Activated naive CD4-positive, alpha-beta T cell treated with anti-CD3 and anti-CD28 coated beads for 36 hours (primary cell): ENCODE results near the gene MAP3K3. TPM values are rescaled to one million over a fixed set of nuclear protein-coding genes. Genes with fewer than 3 reads are reported as not detected.

Source experiments
- CTCF ChIA-PET: fragments of 350-600 bp; sonication (Branson Sonifier 250); formaldehyde crosslinking; loops from one replicate; lab custom pipeline; 2021; ENCODE audit warnings: antibody characterized with exemption; lab: Charles Lee
- DNase-seq: peaks from one replicate; pipeline ENCODE4 v3.0.0-alpha.2; 2020
- H3K27ac Mint-ChIP-seq: one replicate; pipeline ENCODE4 v1.8.0; 2021; ENCODE audit warnings: mild to moderate bottlenecking, mixed read lengths
- H3K27me3 Mint-ChIP-seq: one replicate; pipeline ENCODE4 v1.8.0; 2021; ENCODE audit warnings: low read depth, mixed read lengths
- H3K36me3 Mint-ChIP-seq: one replicate; pipeline ENCODE4 v1.8.0; 2021; ENCODE audit warnings: low read depth, mixed read lengths
- H3K4me1 Mint-ChIP-seq: one replicate; pipeline ENCODE4 v1.8.0; 2021; ENCODE audit warnings: low read depth, mixed read lengths
- H3K4me3 Mint-ChIP-seq: one replicate; pipeline ENCODE4 v1.8.0; 2021; ENCODE audit warnings: mild to moderate bottlenecking, moderate library complexity, mixed read lengths
- H3K9me3 Mint-ChIP-seq: one replicate; pipeline ENCODE4 v1.8.0; 2021; ENCODE audit warnings: mixed read lengths
- intact Hi-C: fragments of 100-400 bp; cut with micrococcal nuclease; formaldehyde crosslinking; loops from one replicate; pipeline ENCODE4 v1.15.1; 2023
- total RNA-seq, 2 experiments: library from RNA; stranded (reverse); gene quantifications; one replicate each; pipeline ENCODE4 v1.2.3, GENCODE V29; 2021

The MAP3K3 gene
- total RNA-seq, 2 experiments from 2014 or later = 28.8 to 29.6 TPM

GRCh38 chr17:63598281-63598680, 23.9 kb upstream of the MAP3K3 start:
- no peaks in the 10 kb centered on the region for H3K9me3 Mint-ChIP-seq

GRCh38 chr17:63600569-63601438, 21.4 kb upstream of the MAP3K3 start, which contains the start of gene TACO1:
Gene TACO1, plus strand, starts transcription at chr17:63600895. Its CDS starts 189 bp downstream, at chr17:63601084.
- DNase-seq = peak; percentile 88
- H3K4me3 Mint-ChIP-seq = peak within 1 kb of the TSS; percentile 97
- H3K9me3 Mint-ChIP-seq = no peaks in the 10 kb centered on the region
- H3K27ac Mint-ChIP-seq = peak within 1 kb of the TSS; percentile 84
- intact Hi-C loops = loop anchor here (1.0 kb wide), 2 partner anchors 21 to 51 kb away; partner anchors contain the start of genes DCAF7 and MAP3K3
- H3K36me3 Mint-ChIP-seq = peaks cover 7% of the 10 kb centered on the region
- H3K4me1 Mint-ChIP-seq = peaks cover 29% of the 10 kb centered on the region
- CTCF ChIA-PET = interaction anchor here (1.3 to 3.1 kb wide), 3 partner anchors 11 to 194 kb away, joined by 3 to 22 read pairs (median 8); no protein-coding TSS in a partner anchor
- H3K27me3 Mint-ChIP-seq = no peaks in the 10 kb centered on the region

More at GRCh38 chr17:63598281-63598680, 23.9 kb upstream of the MAP3K3 start:
- H3K4me1 Mint-ChIP-seq = peaks cover 27% of the 10 kb centered on the region
- DNase-seq = no peak
- H3K27ac Mint-ChIP-seq = no peak overlapping the region
- peaks cover 1% of the 10 kb centered on the region for H3K36me3 Mint-ChIP-seq
- intact Hi-C loops = no loop called here
- CTCF ChIA-PET = no interaction called here
- H3K27me3 Mint-ChIP-seq = no peaks in the 10 kb centered on the region
- H3K4me3 Mint-ChIP-seq = no peak overlapping the region

GRCh38 chr17:63601439-63602371, 20.5 kb upstream of the MAP3K3 start:
- DNase-seq = no peak
- intact Hi-C loops = no loop called here
- Mint-ChIP-seq H3K36me3 (peaks cover 9% of the 10 kb centered on the region), H3K27ac (peak overlapping the region; percentile 84), H3K4me1 (peaks cover 29% of the 10 kb centered on the region), H3K4me3 (peak overlapping the region; percentile 97), H3K9me3 (no peaks in the 10 kb centered on the region), H3K27me3 (no peaks in the 10 kb centered on the region)
- CTCF ChIA-PET = interaction anchor here (1.0 to 3.1 kb wide), 4 partner anchors 10 to 195 kb away, joined by 3 to 22 read pairs (median 6); partner anchors contain the start of gene MAP3K3

- no peaks in the 10 kb centered on the region for H3K9me3 Mint-ChIP-seq
- peaks cover 24% of the 10 kb centered on the region for H3K36me3 Mint-ChIP-seq
- DNase-seq = peak; percentile 50
- H3K27me3 Mint-ChIP-seq = no peaks in the 10 kb centered on the region
- CTCF ChIA-PET = interaction anchor here (0.9 to 4.1 kb wide), 7 partner anchors 9 to 184 kb away, joined by 3 to 99 read pairs (median 9); partner anchors contain the start of genes DCAF7 and TACO1
- peaks cover 28% of the 10 kb centered on the region for H3K4me1 Mint-ChIP-seq
- peak overlapping the region; percentile 97 for H3K27ac Mint-ChIP-seq
- peak overlapping the region; percentile 32 for H3K4me3 Mint-ChIP-seq
- intact Hi-C loops = no loop called here
Observed at GRCh38 chr17:63609816-63610573, 12.2 kb upstream of the MAP3K3 start.

- intact Hi-C loops = no loop called here
- CTCF ChIA-PET = interaction anchor here (0.6 to 4.1 kb wide), 12 partner anchors 10 to 191 kb away, joined by 3 to 99 read pairs (median 11); partner anchors contain the start of genes DCAF7 and TACO1
- no peak for DNase-seq
- peak overlapping the region; percentile 66 for H3K4me3 Mint-ChIP-seq
- H3K27me3 Mint-ChIP-seq = no peaks in the 10 kb centered on the region
- peaks cover 21% of the 10 kb centered on the region for H3K36me3 Mint-ChIP-seq
- peak overlapping the region; percentile 97 for H3K27ac Mint-ChIP-seq
- H3K9me3 Mint-ChIP-seq = no peaks in the 10 kb centered on the region
- peaks cover 28% of the 10 kb centered on the region for H3K4me1 Mint-ChIP-seq
Observed at GRCh38 chr17:63610854-63611253, 11.4 kb upstream of the MAP3K3 start.

- H3K4me3 Mint-ChIP-seq = peak overlapping the region; percentile 66
- H3K36me3 Mint-ChIP-seq = peaks cover 20% of the 10 kb centered on the region
- H3K4me1 Mint-ChIP-seq = peaks cover 28% of the 10 kb centered on the region
- CTCF ChIA-PET = interaction anchor here (0.6 to 4.1 kb wide), 38 partner anchors 8 to 568 kb away, joined by 3 to 99 read pairs (median 5); partner anchors contain the start of genes CYB561, MAP3K3 and TACO1
- peak; percentile 65 for DNase-seq
- no peaks in the 10 kb centered on the region for H3K9me3 Mint-ChIP-seq
- intact Hi-C loops = no loop called here
- H3K27me3 Mint-ChIP-seq = no peaks in the 10 kb centered on the region
- H3K27ac Mint-ChIP-seq = peak overlapping the region; percentile 97
Observed at GRCh38 chr17:63611354-63611753, 10.9 kb upstream of the MAP3K3 start.

- H3K4me1 Mint-ChIP-seq = peaks cover 27% of the 10 kb centered on the region
- DNase-seq = no peak
- no peak overlapping the region for H3K27ac Mint-ChIP-seq
- no peaks in the 10 kb centered on the region for H3K27me3 Mint-ChIP-seq
- H3K9me3 Mint-ChIP-seq = no peaks in the 10 kb centered on the region
- CTCF ChIA-PET = interaction anchor here (0.6 to 4.1 kb wide), 5 partner anchors 135 to 190 kb away, joined by 3 to 99 read pairs (median 4); partner anchors contain the start of gene CYB561
- H3K4me3 Mint-ChIP-seq = no peak overlapping the region
- H3K36me3 Mint-ChIP-seq = peaks cover 15% of the 10 kb centered on the region
- intact Hi-C loops = no loop called here
Observed at GRCh38 chr17:63613663-63614062, 8.6 kb upstream of the MAP3K3 start.

GRCh38 chr17:63621229-63621683, 961 bp upstream of the MAP3K3 start:
- H3K36me3 Mint-ChIP-seq = peaks cover 1% of the 10 kb centered on the region
- H3K4me1 Mint-ChIP-seq = peaks cover 29% of the 10 kb centered on the region
- peak overlapping the region; percentile 54 for H3K27ac Mint-ChIP-seq
- intact Hi-C loops = loop anchor here (5.0 kb wide), 1 partner anchor 886 kb away; the partner anchor contains the start of genes CEP95 and DDX5
- H3K27me3 Mint-ChIP-seq = no peaks in the 10 kb centered on the region
- no peaks in the 10 kb centered on the region for H3K9me3 Mint-ChIP-seq
- no peak for DNase-seq
- H3K4me3 Mint-ChIP-seq = peak overlapping the region; percentile 90
- CTCF ChIA-PET = interaction anchor here (0.7 to 2.7 kb wide), 7 partner anchors 9 to 196 kb away, joined by 3 to 11 read pairs (median 4); no protein-coding TSS in a partner anchor

GRCh38 chr17:63622574-63623390, 565 bp downstream of the MAP3K3 start:
- intact Hi-C loops = loop anchor here (1.0 to 5.0 kb wide), 9 partner anchors 22 to 969 kb away; partner anchors contain the start of genes CCDC47, CEP95, DCAF7 and DDX5
- CTCF ChIA-PET = interaction anchor here (0.6 to 2.7 kb wide), 4 partner anchors 11 to 197 kb away, joined by 3 to 11 read pairs (median 6); no protein-coding TSS in a partner anchor
- H3K4me3 Mint-ChIP-seq = peak overlapping the region; percentile 97
- peaks cover 1% of the 10 kb centered on the region for H3K36me3 Mint-ChIP-seq
- no peaks in the 10 kb centered on the region for H3K27me3 Mint-ChIP-seq
- peaks cover 39% of the 10 kb centered on the region for H3K4me1 Mint-ChIP-seq
- H3K9me3 Mint-ChIP-seq = no peaks in the 10 kb centered on the region
- peak; percentile 60 for DNase-seq
- H3K27ac Mint-ChIP-seq = peak overlapping the region; percentile 78
